ENCODE measurements around the gene JAZF1. TPM values are rescaled to one million over a fixed set of nuclear protein-coding genes. Genes with fewer than 3 reads are reported as not detected.

The JAZF1 gene
- total RNA-seq, 1 experiment from 2014 or later, result 1.5 TPM

GRCh38 chr7:27948861-27949260 lies 231.7 kb downstream of the JAZF1 start:
- TF ChIP-seq CTCF (conservative IDR thresholded peaks at IDR 0.05; ENCODE audit: low read depth, low read length) (no peak), EZH2 (IDR thresholded peaks at IDR 0.05; ENCODE audit: borderline replicate concordance, low read depth, low read length, poor library complexity, severe bottlenecking) (no peak)
- POLR2A ChIA-PET (ENCODE audit: low non-redundant PET), result no interaction called here
- Histone ChIP-seq H3K27ac (ENCODE audit: low read depth, low read length, poor library complexity, severe bottlenecking) (no peak overlapping the region), H3K4me1 (ENCODE audit: insufficient read depth, low read length, poor library complexity, severe bottlenecking) (no peaks in the 10 kb centered on the region), H3K4me3 (ENCODE audit: low read depth, low read length, poor library complexity, severe bottlenecking) (no peak overlapping the region), H3K9me3 (ENCODE audit: low read depth, low read length, poor library complexity, severe bottlenecking) (no peaks in the 10 kb centered on the region), H3K36me3 (ENCODE audit: insufficient read depth, low read length, poor library complexity, severe bottlenecking) (no peaks in the 10 kb centered on the region), H3K27me3 (replicated peaks; ENCODE audit: insufficient read depth, low read depth, low read length, poor library complexity) (peaks cover 100% of the 10 kb centered on the region)
- CTCF ChIA-PET, result no interaction called here
- intact Hi-C loops (cut with micrococcal nuclease; ENCODE audit: unreplicated experiment), result no loop called here
- DNase-seq (ENCODE audit: low spot score), result no peak
- no TSS peak for BruUV-seq (replicated peaks)

DNA sequence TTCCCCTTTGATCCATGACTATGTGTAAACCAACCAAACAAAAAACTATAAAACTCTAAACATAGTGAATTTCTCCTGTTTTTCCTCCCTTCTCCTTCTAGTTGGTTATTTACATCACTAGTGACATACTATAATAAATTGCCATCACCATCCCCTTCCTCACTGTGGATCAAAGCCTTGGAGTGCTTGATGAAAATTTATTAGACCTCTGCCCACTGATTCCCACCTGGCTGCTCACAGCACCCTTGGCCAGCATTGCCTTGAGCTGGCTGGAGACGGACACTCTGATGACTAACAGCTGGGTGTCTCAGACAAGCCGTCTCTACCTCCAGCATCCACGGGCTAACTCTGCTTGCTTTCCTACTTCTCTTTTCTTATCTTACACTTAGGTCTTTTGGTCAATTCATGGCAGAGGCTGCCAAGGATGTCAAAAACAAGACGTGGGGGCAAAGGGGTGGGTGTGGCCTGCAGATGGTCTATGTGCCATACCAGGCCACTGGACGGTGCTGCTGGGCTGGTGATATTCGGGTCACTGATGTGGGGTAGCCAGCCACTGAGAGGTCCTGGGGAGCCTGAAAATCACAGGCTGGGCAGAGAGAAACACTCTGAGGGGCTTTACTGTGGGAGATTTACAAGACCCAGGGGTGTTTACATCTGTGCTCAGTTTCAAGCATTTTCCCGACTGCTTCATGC lies 232.9 kb downstream of the JAZF1 start:
- ChIA-PET POLR2A (ENCODE audit: low non-redundant PET) (no interaction called here), CTCF (no interaction called here)
- Histone ChIP-seq H3K36me3 (ENCODE audit: insufficient read depth, low read length, poor library complexity, severe bottlenecking) (no peaks in the 10 kb centered on the region), H3K4me1 (ENCODE audit: insufficient read depth, low read length, poor library complexity, severe bottlenecking) (no peaks in the 10 kb centered on the region), H3K9me3 (ENCODE audit: low read depth, low read length, poor library complexity, severe bottlenecking) (no peaks in the 10 kb centered on the region), H3K27me3 (replicated peaks; ENCODE audit: insufficient read depth, low read depth, low read length, poor library complexity) (peaks cover 100% of the 10 kb centered on the region), H3K27ac (ENCODE audit: low read depth, low read length, poor library complexity, severe bottlenecking) (no peak overlapping the region), H3K4me3 (ENCODE audit: low read depth, low read length, poor library complexity, severe bottlenecking) (no peak overlapping the region)
- intact Hi-C loops (cut with micrococcal nuclease; ENCODE audit: unreplicated experiment), result no loop called here
- DNase-seq (ENCODE audit: low spot score), result no peak
- no peak for TF ChIP-seq EZH2 (IDR thresholded peaks at IDR 0.05; ENCODE audit: borderline replicate concordance, low read depth, low read length, poor library complexity, severe bottlenecking)
- no peak for TF ChIP-seq CTCF (conservative IDR thresholded peaks at IDR 0.05; ENCODE audit: low read depth, low read length)
- BruUV-seq (replicated peaks), result no TSS peak

GRCh38 chr7:27946351-27946750 lies 234.2 kb downstream of the JAZF1 start:
- BruUV-seq (replicated peaks), result no TSS peak
- no peaks in the 10 kb centered on the region for H3K4me1 ChIP-seq (ENCODE audit: insufficient read depth, low read length, poor library complexity, severe bottlenecking)
- no peak overlapping the region for H3K4me3 ChIP-seq (ENCODE audit: low read depth, low read length, poor library complexity, severe bottlenecking)
- ChIA-PET POLR2A (ENCODE audit: low non-redundant PET) (no interaction called here), CTCF (no interaction called here)
- H3K27me3 ChIP-seq (replicated peaks; ENCODE audit: insufficient read depth, low read depth, low read length, poor library complexity), result peaks cover 100% of the 10 kb centered on the region
- DNase-seq (ENCODE audit: low spot score), result no peak
- no peaks in the 10 kb centered on the region for H3K9me3 ChIP-seq (ENCODE audit: low read depth, low read length, poor library complexity, severe bottlenecking)
- no peaks in the 10 kb centered on the region for H3K36me3 ChIP-seq (ENCODE audit: insufficient read depth, low read length, poor library complexity, severe bottlenecking)
- no peak overlapping the region for H3K27ac ChIP-seq (ENCODE audit: low read depth, low read length, poor library complexity, severe bottlenecking)
- TF ChIP-seq CTCF (conservative IDR thresholded peaks at IDR 0.05; ENCODE audit: low read depth, low read length) (no peak), EZH2 (IDR thresholded peaks at IDR 0.05; ENCODE audit: borderline replicate concordance, low read depth, low read length, poor library complexity, severe bottlenecking) (no peak)
- intact Hi-C loops (cut with micrococcal nuclease; ENCODE audit: unreplicated experiment), result no loop called here
